IMR-90 (cell line): Measurements from ENCODE around the gene ITPKB. TPM values are rescaled to one million over a fixed set of nuclear protein-coding genes. Genes with fewer than 3 reads are reported as not detected.
A peak's percentile ranks its signal among the peaks of the same experiment; 100 is the strongest.

Experiments used
- ATAC-seq: fragments of 200-7000 bp; cut with Tn5 transposase; 2 replicates; pipeline ENCODE4 v1.9.1; 2020; ENCODE audit warnings: low read depth, mild to moderate bottlenecking, moderate library complexity
- BruUV-seq: library from RNA; stranded (reverse); fragments of 400-500 nt; replicated peaks from 2 replicates; lab custom pipeline; 2021; lab: Mats Ljungman, UMichigan
- CTCF ChIA-PET: fragments of 300-600 bp; formaldehyde crosslinking; extraction: SDS; loops from one replicate; lab custom pipeline; 2021; ENCODE audit warnings: antibody characterized with exemption; lab: Yijun Ruan, JAX
- POLR2A ChIA-PET: fragments of 300-600 bp; sonication (Branson Sonifier 250); formaldehyde crosslinking; loops from one replicate; lab custom pipeline; 2022; ENCODE audit warnings: antibody characterized with exemption; ENCODE audit not compliant: unreplicated experiment; lab: Charles Lee
- DNase-seq: peaks from one replicate; pipeline ENCODE4 v3.0.0; 2013
- H2AFZ ChIP-seq: replicated peaks from 2 replicates; pipeline ENCODE3; 2013; ENCODE audit warnings: low read length, mild to moderate bottlenecking; ENCODE audit not compliant: poor library complexity
- H2AK5ac ChIP-seq: 2 replicates; pipeline ENCODE4 v1.6.1; 2013; ENCODE audit warnings: low read depth, low read length, inconsistent platforms
- H2AK9ac ChIP-seq: replicated peaks from 2 replicates; pipeline ENCODE3; 2013; ENCODE audit warnings: mild to moderate bottlenecking, low read depth, low read length, moderate library complexity; ENCODE audit not compliant: poor library complexity
- H2BK120ac ChIP-seq: 2 replicates; pipeline ENCODE4 v1.6.1; 2013; ENCODE audit warnings: low read depth, low read length, inconsistent platforms
- H2BK15ac ChIP-seq: 3 replicates; pipeline ENCODE4 v1.6.1; 2013; ENCODE audit warnings: low read depth, low read length, inconsistent platforms
- H2BK20ac ChIP-seq: 2 replicates; pipeline ENCODE4 v1.6.1; 2013; ENCODE audit warnings: low read depth, mild to moderate bottlenecking, inconsistent platforms, low read length, moderate library complexity
- H2BK5ac ChIP-seq: 2 replicates; pipeline ENCODE4 v1.6.1; 2013; ENCODE audit warnings: mild to moderate bottlenecking, low read depth, low read length, inconsistent platforms; ENCODE audit not compliant: poor library complexity, severe bottlenecking
- H3K14ac ChIP-seq: replicated peaks from 2 replicates; pipeline ENCODE4 v1.6.1; 2013; ENCODE audit warnings: low read depth, low read length, inconsistent platforms
- H3K18ac ChIP-seq: 2 replicates; pipeline ENCODE4 v1.6.1; 2013; ENCODE audit warnings: low read depth, low read length, control low read depth
- H3K23ac ChIP-seq: 2 replicates; pipeline ENCODE4 v1.6.1; 2013; ENCODE audit warnings: low read depth, low read length, inconsistent platforms
- H3K27ac ChIP-seq: 2 replicates; pipeline ENCODE4 v1.5.1; 2013; ENCODE audit warnings: mild to moderate bottlenecking, control low read depth, low read length; ENCODE audit not compliant: insufficient read depth
- H3K27me3 ChIP-seq: 2 replicates; pipeline ENCODE4 v1.6.1; 2013; ENCODE audit warnings: low read length; ENCODE audit not compliant: control insufficient read depth, insufficient read depth
- H3K36me3 ChIP-seq: 2 replicates; pipeline ENCODE4 v1.6.1; 2013; ENCODE audit warnings: low read length, mixed read lengths; ENCODE audit not compliant: control insufficient read depth, insufficient read depth
- H3K4ac ChIP-seq: 2 replicates; pipeline ENCODE4 v1.6.1; 2013; ENCODE audit warnings: low read depth, low read length, inconsistent platforms
- H3K4me1 ChIP-seq: 2 replicates; pipeline ENCODE4 v1.6.1; 2013; ENCODE audit warnings: low read length, mixed read lengths; ENCODE audit not compliant: control insufficient read depth, insufficient read depth
- H3K4me2 ChIP-seq: 2 replicates; pipeline ENCODE4 v1.6.1; 2013; ENCODE audit warnings: low read depth, mild to moderate bottlenecking, control low read depth, low read length, moderate library complexity
- H3K4me3 ChIP-seq: 2 replicates; pipeline ENCODE4 v1.5.1; 2013; ENCODE audit warnings: low read depth, mild to moderate bottlenecking, control low read depth, low read length, moderate library complexity; ENCODE audit not compliant: insufficient read depth
- H3K56ac ChIP-seq: 2 replicates; pipeline ENCODE4 v1.6.1; 2013; ENCODE audit warnings: low read length, inconsistent platforms; ENCODE audit not compliant: insufficient read depth; ENCODE audit errors: extremely low read depth
- H3K79me1 ChIP-seq, 2 experiments: 2 replicates each; pipeline ENCODE4 v1.6.1; 2013; ENCODE audit warnings: low read length in 2 of 2, inconsistent platforms in 1 of 2, low read depth in 1 of 2
- H3K9ac ChIP-seq: 2 replicates; pipeline ENCODE4 v1.6.1; 2013; ENCODE audit warnings: low read depth, low read length, control low read depth
- H3K9me1 ChIP-seq: 2 replicates; pipeline ENCODE4 v1.6.1; 2013; ENCODE audit warnings: low read length, inconsistent platforms; ENCODE audit not compliant: insufficient read depth
- H3K9me3 ChIP-seq: 2 replicates; pipeline ENCODE4 v1.6.1; 2013; ENCODE audit warnings: low read length; ENCODE audit not compliant: control insufficient read depth, insufficient read depth
- H4K20me1 ChIP-seq: 2 replicates; pipeline ENCODE4 v1.6.1; 2013; ENCODE audit warnings: low read length, inconsistent platforms; ENCODE audit not compliant: insufficient read depth
- H4K5ac ChIP-seq: 2 replicates; pipeline ENCODE4 v1.6.1; 2013; ENCODE audit warnings: mild to moderate bottlenecking, low read depth, low read length, control low read depth
- H4K8ac ChIP-seq, 2 experiments: 2 replicates each; pipeline ENCODE4 v1.6.1; 2013; ENCODE audit warnings: low read depth in 2 of 2, low read length in 2 of 2, control low read depth in 1 of 2, inconsistent platforms in 1 of 2
- H4K91ac ChIP-seq: 2 replicates; pipeline ENCODE4 v1.6.1; 2013; ENCODE audit warnings: low read depth, low read length, inconsistent platforms; ENCODE audit not compliant: insufficient read depth
- CEBPB ChIP-seq: IDR thresholded peaks from 2 replicates; pipeline ENCODE4 v1.6.1; 2012; ENCODE audit warnings: low read depth, low read length, improper control_type of control experiment
- FOS ChIP-seq: fragments of 150-350 bp; IDR thresholded peaks from 2 replicates; pipeline ENCODE4 v1.6.1; 2016; ENCODE audit warnings: low read depth, low read length
- MAFK ChIP-seq: IDR thresholded peaks from 2 replicates; pipeline ENCODE4 v1.6.1; 2012; ENCODE audit warnings: low read depth, low read length, improper control_type of control experiment
- NFE2L2 ChIP-seq: fragments of 150-350 bp; IDR thresholded peaks from 2 replicates; pipeline ENCODE4 v1.6.1; 2016; ENCODE audit warnings: low read depth, mild to moderate bottlenecking, low read length
- POLR2A ChIP-seq: IDR thresholded peaks from 2 replicates; pipeline ENCODE4 v1.6.1; 2012; ENCODE audit warnings: mild to moderate bottlenecking, low read depth, low read length
- RAD21 ChIP-seq: IDR thresholded peaks from 2 replicates; pipeline ENCODE4 v1.6.1; 2012; ENCODE audit warnings: low read length, improper control_type of control experiment
- RCOR1 ChIP-seq: IDR thresholded peaks from 2 replicates; pipeline ENCODE4 v1.6.1; 2012; ENCODE audit warnings: mild to moderate bottlenecking, low read length, improper control_type of control experiment; ENCODE audit not compliant: insufficient replicate concordance
- RFX5 ChIP-seq: IDR thresholded peaks from 2 replicates; pipeline ENCODE4 v1.8.0; 2012; ENCODE audit warnings: low read depth, mild to moderate bottlenecking, low read length, moderate library complexity
- WGBS, 2 experiments: methylation state at CpG; one replicate each; pipeline versions ENCODE4 v1.1.5 to v1.1.7; 2013; ENCODE audit warnings: missing lambda C conversion rate in 2 of 2; ENCODE audit not compliant: insufficient read length in 1 of 2; ENCODE audit errors: extremely low coverage in 2 of 2; 5-methylcytosine and 5-hydroxymethylcytosine counted together
- dilution Hi-C: fragments of 300-500 bp; cut with HindIII; formaldehyde crosslinking; loops from one replicate; pipeline ENCODE4 v1.14.3; 2018; ENCODE audit warnings: low sequenced_read_pairs; ENCODE audit not compliant: unreplicated experiment
- in situ Hi-C: fragments of 300-500 bp; cut with MboI; formaldehyde crosslinking; loops from 3 replicates; pipeline ENCODE4 v1.14.3; 2019; ENCODE audit warnings: low sequenced_read_pairs, inconsistent platforms, mixed read lengths
- intact Hi-C: fragments of 100-400 bp; cut with micrococcal nuclease; formaldehyde crosslinking; loops from 2 replicates; pipeline ENCODE4 v1.10.0; 2022
- polyA plus RNA-seq, 3 experiments: library from polyadenylated mRNA; depleted of rRNA; stranded (reverse); fragments of >200 nt; gene quantifications; 2 replicates each; pipeline ENCODE4 v1.2.3, GENCODE V29; 2012; ENCODE audit warnings: low replicate concordance in 1 of 3
- total RNA-seq: library from RNA; depleted of rRNA; stranded (reverse); fragments of >200 nt; gene quantifications from 2 replicates; pipeline ENCODE4 v1.2.3, GENCODE V29; 2012
- TF ChIP-seq, protein P1 (sequence below): conservative IDR thresholded peaks from 2 replicates; pipeline ENCODE4 v1.5.1; 2012; ENCODE audit warnings: mild to moderate bottlenecking, low read depth, low read length, improper control_type of control experiment
- TF ChIP-seq, protein P2 (sequence below): fragments of 150-350 bp; IDR thresholded peaks from 2 replicates; pipeline ENCODE4 v1.6.1; 2017; ENCODE audit warnings: mild to moderate bottlenecking, antibody characterized with exemption, low read length, low read depth

Gene ITPKB
- total and polyA plus RNA-seq, 2 of the 4 experiments (the other 2 are of a cell fraction), result 0.72 to 1.4 TPM

DNA sequence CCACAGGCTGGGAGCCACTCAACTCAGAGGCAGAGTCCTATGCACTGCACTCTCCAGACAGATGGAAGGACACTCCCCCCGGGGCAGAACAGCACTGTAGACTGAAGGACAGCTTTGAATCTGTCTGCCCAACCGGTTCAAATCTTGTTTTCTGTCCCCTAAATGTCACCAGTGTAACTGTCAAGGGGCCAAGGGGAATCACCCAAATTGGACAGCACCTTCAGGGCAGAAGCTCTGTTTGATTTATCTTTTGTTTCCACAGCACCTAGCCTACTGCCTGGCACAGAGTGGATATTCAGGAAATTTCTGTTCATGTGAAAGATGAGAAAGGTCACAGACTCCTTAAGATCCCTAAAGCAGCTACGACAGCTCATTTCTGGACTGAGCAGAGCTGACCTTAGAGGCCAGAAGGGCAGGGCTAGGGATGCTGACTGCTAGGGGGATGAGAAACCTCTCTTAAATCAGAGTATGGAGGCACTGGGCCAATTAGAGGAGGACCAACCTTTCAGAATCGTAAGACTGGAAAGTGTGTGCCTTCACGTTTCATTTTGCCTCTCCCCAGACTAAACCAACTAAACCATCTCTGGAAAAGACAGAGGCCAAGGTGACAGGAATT lies 41.0 kb downstream of the ITPKB start:
- Histone ChIP-seq H3K4me2 (no peak overlapping the region), H3K27me3 (no peaks in the 10 kb centered on the region), H3K9me1 (0 out of 2 replicates have a peak, but pooled peaks cover 8% of the 10 kb centered on the region), H3K27ac (no peak overlapping the region), H3K4me3 (no peak overlapping the region), H3K23ac (no peak overlapping the region), H3K18ac (no peak overlapping the region), H2BK20ac (no peak overlapping the region; the same call in none of the 2 replicates), H2BK5ac (no peak overlapping the region), H2AK9ac (no peak overlapping the region), H3K79me1 (no peaks in the 10 kb centered on the region), H4K8ac (no peak overlapping the region), H3K56ac (no peak overlapping the region), H2AK5ac (no peak overlapping the region), H3K14ac (no peak overlapping the region), H4K91ac (no peak overlapping the region), H2BK15ac (no peak overlapping the region), H3K9me3 (no peaks in the 10 kb centered on the region), H3K36me3 (no peaks in the 10 kb centered on the region), H2BK120ac (no peak overlapping the region), H4K20me1 (no peaks in the 10 kb centered on the region), H2AFZ (no peak overlapping the region), H3K4ac (peak overlapping the region; percentile 10; the same call in 1 of the 2 replicates), H3K9ac (no peak overlapping the region), H3K4me1 (peaks cover 12% of the 10 kb centered on the region), H4K5ac (no peak overlapping the region)
- dilution Hi-C loops, result no loop called here
- no TSS peak for BruUV-seq
- DNase-seq (no peak), ATAC-seq (no peak)
- whole genome bisulfite sequencing, 2 experiments, result 79% methylated on average over 2 of the region's 5 CpGs; no CpG with 5 or more reads in 1 of the 2 experiments
- TF ChIP-seq, protein P1, sequence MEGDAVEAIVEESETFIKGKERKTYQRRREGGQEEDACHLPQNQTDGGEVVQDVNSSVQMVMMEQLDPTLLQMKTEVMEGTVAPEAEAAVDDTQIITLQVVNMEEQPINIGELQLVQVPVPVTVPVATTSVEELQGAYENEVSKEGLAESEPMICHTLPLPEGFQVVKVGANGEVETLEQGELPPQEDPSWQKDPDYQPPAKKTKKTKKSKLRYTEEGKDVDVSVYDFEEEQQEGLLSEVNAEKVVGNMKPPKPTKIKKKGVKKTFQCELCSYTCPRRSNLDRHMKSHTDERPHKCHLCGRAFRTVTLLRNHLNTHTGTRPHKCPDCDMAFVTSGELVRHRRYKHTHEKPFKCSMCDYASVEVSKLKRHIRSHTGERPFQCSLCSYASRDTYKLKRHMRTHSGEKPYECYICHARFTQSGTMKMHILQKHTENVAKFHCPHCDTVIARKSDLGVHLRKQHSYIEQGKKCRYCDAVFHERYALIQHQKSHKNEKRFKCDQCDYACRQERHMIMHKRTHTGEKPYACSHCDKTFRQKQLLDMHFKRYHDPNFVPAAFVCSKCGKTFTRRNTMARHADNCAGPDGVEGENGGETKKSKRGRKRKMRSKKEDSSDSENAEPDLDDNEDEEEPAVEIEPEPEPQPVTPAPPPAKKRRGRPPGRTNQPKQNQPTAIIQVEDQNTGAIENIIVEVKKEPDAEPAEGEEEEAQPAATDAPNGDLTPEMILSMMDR, result no peak
- TF ChIP-seq RAD21, result no peak
- TF ChIP-seq RCOR1, result no peak
- TF ChIP-seq CEBPB, result no peak
- TF ChIP-seq RFX5, result no peak
- no peak for TF ChIP-seq MAFK
- TF ChIP-seq POLR2A, result no peak
- TF ChIP-seq, protein P2, sequence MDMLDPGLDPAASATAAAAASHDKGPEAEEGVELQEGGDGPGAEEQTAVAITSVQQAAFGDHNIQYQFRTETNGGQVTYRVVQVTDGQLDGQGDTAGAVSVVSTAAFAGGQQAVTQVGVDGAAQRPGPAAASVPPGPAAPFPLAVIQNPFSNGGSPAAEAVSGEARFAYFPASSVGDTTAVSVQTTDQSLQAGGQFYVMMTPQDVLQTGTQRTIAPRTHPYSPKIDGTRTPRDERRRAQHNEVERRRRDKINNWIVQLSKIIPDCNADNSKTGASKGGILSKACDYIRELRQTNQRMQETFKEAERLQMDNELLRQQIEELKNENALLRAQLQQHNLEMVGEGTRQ, result no peak
- TF ChIP-seq NFE2L2, result no peak
- TF ChIP-seq FOS, result no peak
- intact Hi-C loops, result no loop called here
- in situ Hi-C loops, result no loop called here
- ChIA-PET POLR2A (no interaction called here), CTCF (no interaction called here)
